NB4 (cell line): ENCODE results near the gene TRIP13.

Source experiments
- MYC ChIP-seq: IDR thresholded peaks from 2 replicates; pipeline ENCODE4 v1.6.1; 2011; ENCODE audit warnings: low read depth, low read length
- POLR2A ChIP-seq: IDR thresholded peaks from 2 replicates; pipeline ENCODE4 v1.6.1; 2011; ENCODE audit warnings: mild to moderate bottlenecking; ENCODE audit not compliant: insufficient read length; ENCODE audit errors: extremely low read depth
- TF ChIP-seq, protein P1 (sequence below): IDR thresholded peaks from one replicate; pipeline ENCODE4 v1.5.1; 2012; ENCODE audit warnings: low read depth, low read length
- TF ChIP-seq, protein P2 (sequence below): IDR thresholded peaks from 2 replicates; pipeline ENCODE4 v1.6.1; 2011; ENCODE audit warnings: low read depth, low read length

- TF ChIP-seq, protein P1, sequence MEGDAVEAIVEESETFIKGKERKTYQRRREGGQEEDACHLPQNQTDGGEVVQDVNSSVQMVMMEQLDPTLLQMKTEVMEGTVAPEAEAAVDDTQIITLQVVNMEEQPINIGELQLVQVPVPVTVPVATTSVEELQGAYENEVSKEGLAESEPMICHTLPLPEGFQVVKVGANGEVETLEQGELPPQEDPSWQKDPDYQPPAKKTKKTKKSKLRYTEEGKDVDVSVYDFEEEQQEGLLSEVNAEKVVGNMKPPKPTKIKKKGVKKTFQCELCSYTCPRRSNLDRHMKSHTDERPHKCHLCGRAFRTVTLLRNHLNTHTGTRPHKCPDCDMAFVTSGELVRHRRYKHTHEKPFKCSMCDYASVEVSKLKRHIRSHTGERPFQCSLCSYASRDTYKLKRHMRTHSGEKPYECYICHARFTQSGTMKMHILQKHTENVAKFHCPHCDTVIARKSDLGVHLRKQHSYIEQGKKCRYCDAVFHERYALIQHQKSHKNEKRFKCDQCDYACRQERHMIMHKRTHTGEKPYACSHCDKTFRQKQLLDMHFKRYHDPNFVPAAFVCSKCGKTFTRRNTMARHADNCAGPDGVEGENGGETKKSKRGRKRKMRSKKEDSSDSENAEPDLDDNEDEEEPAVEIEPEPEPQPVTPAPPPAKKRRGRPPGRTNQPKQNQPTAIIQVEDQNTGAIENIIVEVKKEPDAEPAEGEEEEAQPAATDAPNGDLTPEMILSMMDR: no peak
- TF ChIP-seq POLR2A (no peak), MYC (no peak)
- TF ChIP-seq, protein P2, sequence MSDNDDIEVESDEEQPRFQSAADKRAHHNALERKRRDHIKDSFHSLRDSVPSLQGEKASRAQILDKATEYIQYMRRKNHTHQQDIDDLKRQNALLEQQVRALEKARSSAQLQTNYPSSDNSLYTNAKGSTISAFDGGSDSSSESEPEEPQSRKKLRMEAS: no peak
These were observed 27.6 kb downstream of the TRIP13 start for GRCh38 chr5:920321-920720.
